Measurements from ENCODE around the gene NFIB. TPM values are rescaled to one million over a fixed set of nuclear protein-coding genes. Genes with fewer than 3 reads are reported as not detected.

The NFIB gene
- polyA plus RNA-seq, 1 donor (not counting 4 experiments of a cell fraction or from before 2014, with no cell fraction given): 8.9 TPM

DNA sequence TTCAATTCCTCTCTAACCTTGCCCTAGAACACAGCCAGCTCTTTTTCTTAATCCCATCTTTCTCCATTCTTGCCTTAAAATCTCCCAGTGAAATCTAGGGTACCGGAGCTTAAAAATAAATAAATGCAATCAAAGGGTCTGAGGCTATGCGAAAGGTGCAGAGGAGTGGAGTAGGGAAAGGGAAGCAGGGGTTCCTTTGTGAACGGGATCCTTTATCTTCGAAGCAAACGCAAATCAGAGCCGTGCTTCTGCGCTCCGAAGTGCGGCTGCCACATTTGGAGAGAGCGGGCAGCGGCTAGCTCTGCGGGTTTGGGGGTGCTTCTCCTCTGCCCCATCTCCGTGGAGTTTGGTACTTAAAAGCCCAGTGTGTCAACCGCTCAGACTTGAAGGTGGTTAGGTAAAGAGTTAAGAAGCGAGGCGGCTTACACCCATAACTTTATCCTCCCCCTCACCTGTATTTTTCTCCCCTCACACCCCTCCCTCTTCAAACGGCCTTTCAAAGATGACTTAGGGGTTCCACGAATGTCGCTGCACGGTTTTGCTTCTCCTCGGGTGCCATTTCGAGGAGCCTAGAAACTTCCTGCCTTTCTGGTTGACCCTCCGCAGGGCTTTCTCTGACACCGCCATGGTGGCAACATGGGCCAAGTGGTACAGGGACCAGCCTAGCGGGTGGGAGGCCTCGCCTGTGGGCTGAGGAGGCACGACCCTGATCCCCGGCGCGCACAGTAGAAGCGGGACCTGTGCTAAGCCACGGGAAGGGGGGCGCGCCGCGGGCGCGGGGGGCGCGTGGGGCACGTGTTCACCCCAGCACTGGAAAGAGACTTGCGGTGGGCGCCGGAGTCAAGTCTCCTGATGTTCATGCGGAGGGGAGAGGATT, 31.7 kb upstream of the NFIB start:
- TF ChIP-seq, protein P1, sequence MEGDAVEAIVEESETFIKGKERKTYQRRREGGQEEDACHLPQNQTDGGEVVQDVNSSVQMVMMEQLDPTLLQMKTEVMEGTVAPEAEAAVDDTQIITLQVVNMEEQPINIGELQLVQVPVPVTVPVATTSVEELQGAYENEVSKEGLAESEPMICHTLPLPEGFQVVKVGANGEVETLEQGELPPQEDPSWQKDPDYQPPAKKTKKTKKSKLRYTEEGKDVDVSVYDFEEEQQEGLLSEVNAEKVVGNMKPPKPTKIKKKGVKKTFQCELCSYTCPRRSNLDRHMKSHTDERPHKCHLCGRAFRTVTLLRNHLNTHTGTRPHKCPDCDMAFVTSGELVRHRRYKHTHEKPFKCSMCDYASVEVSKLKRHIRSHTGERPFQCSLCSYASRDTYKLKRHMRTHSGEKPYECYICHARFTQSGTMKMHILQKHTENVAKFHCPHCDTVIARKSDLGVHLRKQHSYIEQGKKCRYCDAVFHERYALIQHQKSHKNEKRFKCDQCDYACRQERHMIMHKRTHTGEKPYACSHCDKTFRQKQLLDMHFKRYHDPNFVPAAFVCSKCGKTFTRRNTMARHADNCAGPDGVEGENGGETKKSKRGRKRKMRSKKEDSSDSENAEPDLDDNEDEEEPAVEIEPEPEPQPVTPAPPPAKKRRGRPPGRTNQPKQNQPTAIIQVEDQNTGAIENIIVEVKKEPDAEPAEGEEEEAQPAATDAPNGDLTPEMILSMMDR (optimal IDR thresholded peaks at IDR 0.05 in 1 of 3, IDR thresholded peaks at IDR 0.05 in 1 of 3, conservative IDR thresholded peaks at IDR 0.05 in 1 of 3; ENCODE audit: extremely low read depth in 1 of 3, insufficient read depth in 2 of 3, low read length in 3 of 3): no peak
- TF ChIP-seq EZH2 (IDR thresholded peaks at IDR 0.05; ENCODE audit: low read length): peak; percentile 83
- Histone ChIP-seq H3K4me1 (ENCODE audit: control insufficient read depth, extremely low read depth, insufficient read depth, low read length) (peaks cover 53% of the 10 kb centered on the region), H3K27ac (ENCODE audit: control insufficient read depth, insufficient read depth, low read length) (no peak overlapping the region), H3K9me3 (ENCODE audit: control insufficient read depth, low read depth, low read length) (no peaks in the 10 kb centered on the region), H3K79me2 (ENCODE audit: control insufficient read depth, insufficient read depth, low read length) (no peaks in the 10 kb centered on the region), H3K27me3 (ENCODE audit: control insufficient read depth, extremely low read depth, insufficient read depth, low read length) (peaks cover 70% of the 10 kb centered on the region), H2AFZ (ENCODE audit: control insufficient read depth, low read length) (peak overlapping the region; percentile 46), H3K36me3 (ENCODE audit: control insufficient read depth in 2 of 2, extremely low read depth in 1 of 2, insufficient read depth in 2 of 2, low read length in 2 of 2) (no peaks in the 10 kb centered on the region), H3K4me3 (ENCODE audit: control insufficient read depth in 2 of 3, extremely low read depth in 1 of 3, insufficient read depth in 2 of 3, low read depth in 1 of 3, low read length in 3 of 3) (peak overlapping the region in 1 of 3 experiments; percentile 67), H3K9ac (ENCODE audit: control insufficient read depth, extremely low read depth, insufficient read depth, low read length) (no peak overlapping the region), H3K4me2 (ENCODE audit: control insufficient read depth, extremely low read depth, insufficient read depth, low read depth, low read length) (peak overlapping the region; percentile 76), H3K9me1 (ENCODE audit: control insufficient read depth, extremely low read depth, insufficient read depth, low read length) (no peaks in the 10 kb centered on the region), H4K20me1 (ENCODE audit: control insufficient read depth, extremely low read depth, insufficient read depth, low read length) (no peaks in the 10 kb centered on the region)
- dilution Hi-C loops (cut with MboI; ENCODE audit: extremely low pct_ligation_motif_present, low sequenced_read_pairs): no loop called here
- DNase-seq (ENCODE audit: low read depth, low spot score): no peak
- no peak for FAIRE-seq

GRCh38 chr9:14344941-14345353, 31.0 kb upstream of the NFIB start:
- Histone ChIP-seq H3K79me2 (ENCODE audit: control insufficient read depth, insufficient read depth, low read length) (no peaks in the 10 kb centered on the region), H3K36me3 (ENCODE audit: control insufficient read depth in 2 of 2, extremely low read depth in 1 of 2, insufficient read depth in 2 of 2, low read length in 2 of 2) (no peaks in the 10 kb centered on the region), H4K20me1 (ENCODE audit: control insufficient read depth, extremely low read depth, insufficient read depth, low read length) (no peaks in the 10 kb centered on the region), H3K9ac (ENCODE audit: control insufficient read depth, extremely low read depth, insufficient read depth, low read length) (no peak overlapping the region), H3K4me1 (ENCODE audit: control insufficient read depth, extremely low read depth, insufficient read depth, low read length) (peaks cover 47% of the 10 kb centered on the region), H3K4me2 (ENCODE audit: control insufficient read depth, extremely low read depth, insufficient read depth, low read depth, low read length) (peak overlapping the region; percentile 76), H3K27me3 (ENCODE audit: control insufficient read depth, extremely low read depth, insufficient read depth, low read length) (peaks cover 65% of the 10 kb centered on the region), H3K9me1 (ENCODE audit: control insufficient read depth, extremely low read depth, insufficient read depth, low read length) (no peaks in the 10 kb centered on the region), H3K4me3 (ENCODE audit: control insufficient read depth in 2 of 3, extremely low read depth in 1 of 3, insufficient read depth in 2 of 3, low read depth in 1 of 3, low read length in 3 of 3) (peak overlapping the region in 1 of 3 experiments; percentile 35), H3K27ac (ENCODE audit: control insufficient read depth, insufficient read depth, low read length) (no peak overlapping the region), H2AFZ (ENCODE audit: control insufficient read depth, low read length) (no peak overlapping the region), H3K9me3 (ENCODE audit: control insufficient read depth, low read depth, low read length) (no peaks in the 10 kb centered on the region)
- TF ChIP-seq, protein P1 (optimal IDR thresholded peaks at IDR 0.05 in 1 of 3, IDR thresholded peaks at IDR 0.05 in 1 of 3, conservative IDR thresholded peaks at IDR 0.05 in 1 of 3; ENCODE audit: extremely low read depth in 1 of 3, insufficient read depth in 2 of 3, low read length in 3 of 3): no peak
- no peak for TF ChIP-seq EZH2 (IDR thresholded peaks at IDR 0.05; ENCODE audit: low read length)
- no peak for DNase-seq (ENCODE audit: low read depth, low spot score)
- dilution Hi-C loops (cut with MboI; ENCODE audit: extremely low pct_ligation_motif_present, low sequenced_read_pairs): no loop called here
- no peak for FAIRE-seq

Measured in keratinocyte (primary cell).